B cell (primary cell): ENCODE results near the gene CORO1A. TPM values are rescaled to one million over a fixed set of nuclear protein-coding genes. Genes with fewer than 3 reads are reported as not detected.
"Not testable (repeated sequence)": the region's sequence is repeated elsewhere in the genome, so short reads cannot be mapped to it uniquely, and the experiment has no call there.

Experiments used
- ATAC-seq: fragments of 200-7000 bp; cut with Tn5 transposase; one replicate; pipeline ENCODE4 v1.10.0; 2021; ENCODE audit warnings: low read depth, mild to moderate bottlenecking, moderate number of reproducible peaks, moderate library complexity
- CTCF ChIA-PET: fragments of 350-600 bp; sonication (Branson Sonifier 250); formaldehyde crosslinking; loops from one replicate; lab custom pipeline; 2021; ENCODE audit warnings: antibody characterized with exemption, inconsistent platforms; lab: Charles Lee
- POLR2A ChIA-PET: fragments of 350-600 bp; sonication (Branson Sonifier 250); formaldehyde crosslinking; loops from one replicate; lab custom pipeline; 2021; ENCODE audit warnings: antibody characterized with exemption; lab: Charles Lee
- DNase-seq: peaks from one replicate; pipeline ENCODE4 v3.0.0; 2013
- H2AFZ ChIP-seq: 2 replicates; pipeline ENCODE4 v1.6.1; 2012; ENCODE audit warnings: mild to moderate bottlenecking, low read depth, low read length; ENCODE audit not compliant: insufficient read depth, poor library complexity, severe bottlenecking
- H3K27ac ChIP-seq, 2 donors: 1 replicate in 1 of 2; 2 replicates in 1 of 2; pipeline ENCODE4 v1.5.1; 2012 to 2013; ENCODE audit warnings: low read length in 2 of 2, mild to moderate bottlenecking in 2 of 2, moderate library complexity in 1 of 2
- H3K27me3 ChIP-seq, 4 experiments: fragments of 200-600 bp in 1 of 4; sonication (generic) in 1 of 4; replicated peaks in 1 of 4; 1 replicate in 2 of 4; 2 replicates in 2 of 4; pipeline versions ENCODE4 v1.6.1 to v1.7.0; 2013 to 2016; ENCODE audit warnings: low read length in 3 of 4, mild to moderate bottlenecking in 2 of 4, mixed read lengths in 1 of 4, moderate library complexity in 1 of 4; ENCODE audit not compliant: insufficient read depth in 4 of 4, control insufficient read depth in 3 of 4; ENCODE audit errors: control extremely low read depth in 1 of 4
- H3K36me3 ChIP-seq, 2 experiments: replicated peaks in 1 of 2; 1 replicate in 1 of 2; 2 replicates in 1 of 2; pipeline versions ENCODE4 v1.6.1 to v1.7.1; 2013; ENCODE audit warnings: low read length in 1 of 2; ENCODE audit not compliant: insufficient read depth in 2 of 2, control insufficient read depth in 1 of 2; ENCODE audit errors: control extremely low read depth in 1 of 2, extremely low read depth in 1 of 2
- H3K4me1 ChIP-seq, 2 donors: fragments of 200-600 bp in 1 of 2; sonication (generic) in 1 of 2; 1 replicate in 1 of 2; 2 replicates in 1 of 2; pipeline versions ENCODE4 v1.5.1 to v1.6.1; 2013 to 2017; ENCODE audit warnings: low read length in 2 of 2; ENCODE audit not compliant: control insufficient read depth in 2 of 2, insufficient read depth in 2 of 2
- H3K4me2 ChIP-seq: replicated peaks from 2 replicates; pipeline ENCODE3; 2012; ENCODE audit warnings: mild to moderate bottlenecking, low read depth, low read length; ENCODE audit not compliant: poor library complexity, severe bottlenecking
- H3K4me3 ChIP-seq, 5 experiments: fragments of 200-600 bp in 1 of 5; sonication (generic) in 1 of 5; 1 replicate in 3 of 5; 2 replicates in 2 of 5; pipeline versions ENCODE4 v1.5.1 to v1.7.0; 2011 to 2016; ENCODE audit warnings: low read length in 4 of 5, mild to moderate bottlenecking in 4 of 5, low read depth in 2 of 5, control low read depth in 1 of 5, moderate library complexity in 1 of 5; ENCODE audit not compliant: insufficient read depth in 1 of 5; ENCODE audit errors: control extremely low read depth in 1 of 5, extremely low read depth in 1 of 5
- H3K79me2 ChIP-seq: fragments of 200-600 bp; sonication (generic); one replicate; pipeline ENCODE4 v1.6.0; 2016; ENCODE audit warnings: low read length; ENCODE audit not compliant: control insufficient read depth, insufficient read depth
- H3K9ac ChIP-seq: fragments of 200-600 bp; sonication (generic); 2 replicates; pipeline ENCODE4 v1.6.1; 2017; ENCODE audit warnings: mild to moderate bottlenecking, low read length, moderate library complexity
- H3K9me3 ChIP-seq, 3 donors: one replicate each; pipeline versions ENCODE4 v1.6.1 to v1.7.1; 2013; ENCODE audit warnings: low read length in 2 of 3; ENCODE audit not compliant: control insufficient read depth in 2 of 3, insufficient read depth in 1 of 3; ENCODE audit errors: control extremely low read depth in 1 of 3
- H4K20me1 ChIP-seq: 2 replicates; pipeline ENCODE4 v1.6.0; 2012; ENCODE audit warnings: mild to moderate bottlenecking, low read length; ENCODE audit not compliant: insufficient read depth, control insufficient read depth, poor library complexity, severe bottlenecking
- H3K27ac Mint-ChIP-seq: one replicate; pipeline ENCODE4 v1.8.0; 2021; ENCODE audit warnings: mixed read lengths
- H3K27me3 Mint-ChIP-seq: one replicate; pipeline ENCODE4 v1.8.0; 2021; ENCODE audit warnings: mixed read lengths
- H3K4me1 Mint-ChIP-seq: one replicate; pipeline ENCODE4 v1.8.0; 2021; ENCODE audit warnings: mixed read lengths
- H3K4me3 Mint-ChIP-seq: one replicate; pipeline ENCODE4 v1.8.0; 2021; ENCODE audit warnings: mixed read lengths
- H3K9me3 Mint-ChIP-seq: one replicate; pipeline ENCODE4 v1.8.0; 2022; ENCODE audit warnings: mixed read lengths; ENCODE audit not compliant: insufficient read depth
- EZH2 ChIP-seq: IDR thresholded peaks from 2 replicates; pipeline ENCODE4 v1.6.1; 2012; ENCODE audit warnings: borderline replicate concordance, low read depth, mild to moderate bottlenecking, moderate library complexity, low read length; ENCODE audit not compliant: insufficient read depth, poor library complexity, severe bottlenecking
- WGBS: methylation state at CpG from one replicate; pipeline ENCODE4 v1.1.5; 2013; ENCODE audit warnings: missing lambda C conversion rate; ENCODE audit not compliant: insufficient coverage; 5-methylcytosine and 5-hydroxymethylcytosine counted together
- intact Hi-C: fragments of 100-400 bp; cut with micrococcal nuclease; formaldehyde crosslinking; loops from one replicate; pipeline ENCODE4 v1.10.0; 2022
- polyA plus RNA-seq: library from polyadenylated mRNA; depleted of rRNA; stranded (reverse); fragments of >200 nt; gene quantifications from 2 replicates; pipeline ENCODE4 v1.2.3, GENCODE V29; 2012
- total RNA-seq, 2 donors: library from RNA; stranded (reverse); fragments of 120-200 nt in 1 of 2; gene quantifications; 1 replicate in 1 of 2; 2 replicates in 1 of 2; pipeline versions ENCODE4 v1.2.3 to v1.2.4, GENCODE V29; 2013 to 2022
- TF ChIP-seq, protein P1 (sequence below): fragments of 200-600 bp; IDR thresholded peaks from one replicate; pipeline ENCODE4 v1.8.0; 2022; ENCODE audit warnings: antibody characterized with exemption, mild to moderate bottlenecking

Gene CORO1A
- total and polyA plus RNA-seq, 2 donors (not counting 1 experiment from before 2014, with no cell fraction given), result 653 to 1,555 TPM

DNA sequence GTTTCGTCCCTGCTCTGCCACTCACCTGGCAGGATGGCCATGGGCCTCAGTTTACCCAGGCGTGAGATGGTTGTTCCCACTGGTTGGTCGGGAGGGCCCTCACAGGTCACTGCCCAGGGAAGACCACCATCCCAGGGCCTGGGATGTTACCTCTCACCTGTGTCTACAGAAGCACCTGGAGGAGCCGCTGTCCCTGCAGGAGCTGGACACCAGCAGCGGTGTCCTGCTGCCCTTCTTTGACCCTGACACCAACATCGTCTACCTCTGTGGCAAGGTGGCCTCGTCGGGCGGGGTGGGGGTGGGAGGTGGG lies 4.1 kb downstream of the CORO1A start:
- Histone ChIP-seq H3K9me3 (no peaks in the 10 kb centered on the region), H3K4me3 (peak overlapping the region in 2 of 5 experiments; percentile 7 to 99), H3K36me3 (peaks cover 0 to 42% of the 10 kb centered on the region in 2 experiments), H3K79me2 (peaks cover 46% of the 10 kb centered on the region), H3K4me1 (peaks cover 35 to 41% of the 10 kb centered on the region in 2 donors), H2AFZ (no peak overlapping the region), H4K20me1 (peaks cover 42% of the 10 kb centered on the region), H3K9ac (peak overlapping the region; percentile 98), H3K27ac (peak overlapping the region; percentile 78 to 87), H3K27me3 (no peaks in the 10 kb centered on the region), H3K4me2 (peak overlapping the region; percentile 97)
- DNase-seq (no peak), ATAC-seq (no peak)
- Mint-ChIP-seq H3K4me3 (peak overlapping the region; percentile 90), H3K4me1 (peaks cover 36% of the 10 kb centered on the region), H3K27ac (peak overlapping the region; percentile 99), H3K27me3 (no peaks in the 10 kb centered on the region), H3K9me3 (no peaks in the 10 kb centered on the region)
- ChIA-PET CTCF (interaction anchor here (4.8 kb wide), 1 partner anchor 95 kb away, joined by 49 read pairs; the partner anchor contains the start of gene TBX6), POLR2A (no interaction called here)
- WGBS, result 57% methylated on average over 5 of the region's 9 CpGs
- no peak for TF ChIP-seq EZH2
- TF ChIP-seq, protein P1, sequence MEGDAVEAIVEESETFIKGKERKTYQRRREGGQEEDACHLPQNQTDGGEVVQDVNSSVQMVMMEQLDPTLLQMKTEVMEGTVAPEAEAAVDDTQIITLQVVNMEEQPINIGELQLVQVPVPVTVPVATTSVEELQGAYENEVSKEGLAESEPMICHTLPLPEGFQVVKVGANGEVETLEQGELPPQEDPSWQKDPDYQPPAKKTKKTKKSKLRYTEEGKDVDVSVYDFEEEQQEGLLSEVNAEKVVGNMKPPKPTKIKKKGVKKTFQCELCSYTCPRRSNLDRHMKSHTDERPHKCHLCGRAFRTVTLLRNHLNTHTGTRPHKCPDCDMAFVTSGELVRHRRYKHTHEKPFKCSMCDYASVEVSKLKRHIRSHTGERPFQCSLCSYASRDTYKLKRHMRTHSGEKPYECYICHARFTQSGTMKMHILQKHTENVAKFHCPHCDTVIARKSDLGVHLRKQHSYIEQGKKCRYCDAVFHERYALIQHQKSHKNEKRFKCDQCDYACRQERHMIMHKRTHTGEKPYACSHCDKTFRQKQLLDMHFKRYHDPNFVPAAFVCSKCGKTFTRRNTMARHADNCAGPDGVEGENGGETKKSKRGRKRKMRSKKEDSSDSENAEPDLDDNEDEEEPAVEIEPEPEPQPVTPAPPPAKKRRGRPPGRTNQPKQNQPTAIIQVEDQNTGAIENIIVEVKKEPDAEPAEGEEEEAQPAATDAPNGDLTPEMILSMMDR, result no peak
- intact Hi-C loops, result no loop called here

DNA sequence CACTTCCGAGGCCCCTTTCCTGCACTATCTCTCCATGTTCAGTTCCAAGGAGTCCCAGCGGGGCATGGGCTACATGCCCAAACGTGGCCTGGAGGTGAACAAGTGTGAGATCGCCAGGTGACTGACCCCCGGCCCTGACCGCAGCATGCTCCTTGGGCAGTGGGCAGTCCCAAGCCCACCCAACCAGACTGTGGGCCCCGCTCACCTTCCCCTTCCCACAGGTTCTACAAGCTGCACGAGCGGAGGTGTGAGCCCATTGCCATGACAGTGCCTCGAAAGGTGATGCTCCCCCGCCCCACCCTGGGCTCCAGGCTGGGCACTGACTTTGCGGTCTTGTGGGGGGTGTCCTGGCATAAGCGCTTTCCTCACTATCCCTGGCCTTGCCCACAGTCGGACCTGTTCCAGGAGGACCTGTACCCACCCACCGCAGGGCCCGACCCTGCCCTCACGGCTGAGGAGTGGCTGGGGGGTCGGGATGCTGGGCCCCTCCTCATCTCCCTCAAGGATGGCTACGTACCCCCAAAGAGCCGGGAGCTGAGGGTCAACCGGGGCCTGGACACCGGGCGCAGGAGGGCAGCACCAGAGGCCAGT lies 4.7 kb downstream of the CORO1A start:
- 88% methylated on average over 16 of the region's 23 CpGs for WGBS
- H3K4me3 ChIP-seq, result no peak overlapping the region
- H3K4me2 ChIP-seq, result peak overlapping the region; percentile 97
- intact Hi-C loops, result no loop called here
- H3K4me1 ChIP-seq, result peaks cover 32 to 37% of the 10 kb centered on the region in 2 donors
- no peak overlapping the region for H2AFZ ChIP-seq
- peak overlapping the region; percentile 26 for H3K27ac Mint-ChIP-seq
- H3K27ac ChIP-seq, result peak overlapping the region in 1 of 2 donors; percentile 87
- CTCF ChIA-PET, result interaction anchor here (4.8 kb wide), 1 partner anchor 96 kb away, joined by 49 read pairs; the partner anchor contains the start of gene TBX6
- DNase-seq (peak; percentile 21), ATAC-seq (no peak)
- peaks cover 0 to 42% of the 10 kb centered on the region in 2 experiments for H3K36me3 ChIP-seq
- no peak overlapping the region for H3K4me3 Mint-ChIP-seq
- H3K27me3 ChIP-seq, result no peaks in the 10 kb centered on the region
- H4K20me1 ChIP-seq, result peaks cover 42% of the 10 kb centered on the region
- H3K9me3 ChIP-seq, result no peaks in the 10 kb centered on the region
- H3K9ac ChIP-seq, result no peak overlapping the region
- peaks cover 32% of the 10 kb centered on the region for H3K4me1 Mint-ChIP-seq
- TF ChIP-seq, protein P1, result no peak
- no peak for TF ChIP-seq EZH2
- peaks cover 46% of the 10 kb centered on the region for H3K79me2 ChIP-seq
- POLR2A ChIA-PET, result no interaction called here
- no peaks in the 10 kb centered on the region for H3K27me3 Mint-ChIP-seq
- H3K9me3 Mint-ChIP-seq, result no peaks in the 10 kb centered on the region

GRCh38 chr16:30191158-30191557 lies 7.8 kb downstream of the CORO1A start:
- H2AFZ ChIP-seq, intact Hi-C loops, H3K4me3 Mint-ChIP-seq, H3K9me3 Mint-ChIP-seq, H3K4me3 ChIP-seq, H3K4me2 ChIP-seq, CTCF ChIA-PET, H3K9me3 ChIP-seq, POLR2A ChIA-PET, H3K27me3 Mint-ChIP-seq, ATAC-seq, H3K9ac ChIP-seq, DNase-seq, H3K27ac ChIP-seq, H3K27ac Mint-ChIP-seq, H3K27me3 ChIP-seq: not testable (repeated sequence)
- peaks cover 20% of the 10 kb centered on the region for H3K79me2 ChIP-seq
- H3K4me1 Mint-ChIP-seq, result peaks cover 18% of the 10 kb centered on the region
- peaks cover 0 to 22% of the 10 kb centered on the region in 2 experiments for H3K36me3 ChIP-seq
- peaks cover 22% of the 10 kb centered on the region for H4K20me1 ChIP-seq
- no CpG with 5 or more reads among the region's 12 CpGs for WGBS
- peaks cover 21 to 25% of the 10 kb centered on the region in 2 donors for H3K4me1 ChIP-seq
